Activated T-cell treated with anti-CD3 and anti-CD28 coated beads, Interleukin-2, amount 50 U/mL, for 72 hours (primary cell): Measurements from ENCODE around the gene FAM200B. TPM values are rescaled to one million over a fixed set of nuclear protein-coding genes. Genes with fewer than 3 reads are reported as not detected.
A peak's percentile ranks its signal among the peaks of the same experiment; 100 is the strongest.

Source experiments
- ATAC-seq, 2 donors: fragments of 150-1000 bp; cut with Tn5 transposase; replicated peaks in 1 of 2; 2 replicates each; pipeline ENCODE4 v1.10.0; 2021; ENCODE audit warnings: moderate library complexity in 2 of 2, mild to moderate bottlenecking in 1 of 2
- DNase-seq, 2 donors: peaks; one replicate each; pipeline ENCODE4 v3.0.0; 2021 to 2022; ENCODE audit warnings: mixed read lengths in 1 of 2
- H3K27ac Mint-ChIP-seq: one replicate; pipeline ENCODE4 v1.8.0; 2022; ENCODE audit warnings: mild to moderate bottlenecking, moderate library complexity, mixed read lengths
- H3K27me3 Mint-ChIP-seq: one replicate; pipeline ENCODE4 v1.8.0; 2022; ENCODE audit warnings: low read depth, mixed read lengths
- H3K36me3 Mint-ChIP-seq, 2 donors: one replicate each; pipeline ENCODE4 v1.8.0; 2022; ENCODE audit warnings: mixed read lengths in 2 of 2, mild to moderate bottlenecking in 1 of 2; ENCODE audit not compliant: insufficient read depth in 2 of 2
- H3K4me1 Mint-ChIP-seq: one replicate; pipeline ENCODE4 v1.8.0; 2022; ENCODE audit warnings: low read depth, mixed read lengths
- H3K4me3 Mint-ChIP-seq, 2 donors: one replicate each; pipeline ENCODE4 v1.8.0; 2022; ENCODE audit warnings: mild to moderate bottlenecking in 2 of 2, mixed read lengths in 2 of 2, moderate library complexity in 2 of 2
- H3K9me3 Mint-ChIP-seq, 2 donors: one replicate each; pipeline ENCODE4 v1.8.0; 2022; ENCODE audit warnings: mixed read lengths in 2 of 2
- total RNA-seq, 2 donors: library from RNA; stranded (reverse); gene quantifications; one replicate each; pipeline ENCODE4 v1.2.3, GENCODE V29; 2022

FAM200B gene
- total RNA-seq, 2 donors from 2014 or later: 15.8 to 23.1 TPM

- no peak overlapping the region for H3K27ac Mint-ChIP-seq
- peaks cover 43% of the 10 kb centered on the region for H3K4me1 Mint-ChIP-seq
- no peak overlapping the region for H3K4me3 Mint-ChIP-seq
- DNase-seq (no peak), ATAC-seq (no peak)
- H3K36me3 Mint-ChIP-seq: peaks cover 7 to 11% of the 10 kb centered on the region in 2 donors
- peaks cover 6% of the 10 kb centered on the region for H3K27me3 Mint-ChIP-seq
- peaks cover 3 to 4% of the 10 kb centered on the region in 2 donors for H3K9me3 Mint-ChIP-seq
Measured at GRCh38 chr4:15736514-15737050, 55.0 kb downstream of the FAM200B start.

GRCh38 chr4:15737255-15737654 is 55.6 kb downstream of the FAM200B start:
- ATAC-seq (no peak), DNase-seq (peak in 1 of 2 donors; percentile 17)
- no peak overlapping the region for H3K27ac Mint-ChIP-seq
- no peak overlapping the region for H3K4me3 Mint-ChIP-seq
- H3K9me3 Mint-ChIP-seq: peaks cover 4 to 5% of the 10 kb centered on the region in 2 donors
- peaks cover 6% of the 10 kb centered on the region for H3K27me3 Mint-ChIP-seq
- H3K4me1 Mint-ChIP-seq: peaks cover 43% of the 10 kb centered on the region
- H3K36me3 Mint-ChIP-seq: peaks cover 8 to 15% of the 10 kb centered on the region in 2 donors

- ATAC-seq (peak; percentile 89 to 90), DNase-seq (peak; percentile 10 to 24)
- Mint-ChIP-seq H3K27ac (peak overlapping the region; percentile 36), H3K9me3 (peaks cover 13% of the 10 kb centered on the region in 2 donors), H3K4me3 (peak overlapping the region; percentile 36 to 57), H3K36me3 (peaks cover 16 to 27% of the 10 kb centered on the region in 2 donors), H3K27me3 (peaks cover 6% of the 10 kb centered on the region), H3K4me1 (peaks cover 38% of the 10 kb centered on the region)
Measured at GRCh38 chr4:15738877-15739276, 57.2 kb downstream of the FAM200B start.

Other genes with a start within 250 kb of the FAM200B start
- gene CC2D2A, start 211.9 kb upstream of the FAM200B start, total RNA-seq: not detected
- 10 to 100 TPM; 39.5 to 40.5 TPM for gene FBXL5, start 26.5 kb upstream of the FAM200B start, total RNA-seq
- under 1 TPM; 0.24 to 0.65 TPM for gene BST1, start 21.2 kb downstream of the FAM200B start, total RNA-seq
- 10 to 100 TPM; 60.2 to 62.9 TPM for gene CD38, start 96.5 kb downstream of the FAM200B start, total RNA-seq